GM23248 (cell line): ENCODE data around the gene ATF4. TPM values are rescaled to one million over a fixed set of nuclear protein-coding genes. Genes with fewer than 3 reads are reported as not detected.

ENCODE experiments used
- DNase-seq: peaks from one replicate; pipeline ENCODE4 v3.0.0-alpha.2; 2015
- H2AFZ ChIP-seq: fragments of 200-600 bp; sonication (generic); 2 replicates; pipeline ENCODE4 v1.6.1; 2016; ENCODE audit warnings: antibody characterized with exemption
- H3F3A ChIP-seq: fragments of 200-600 bp; sonication (generic); 2 replicates; pipeline ENCODE4 v1.6.1; 2016; ENCODE audit warnings: mild to moderate bottlenecking, antibody characterized with exemption, mixed run types; ENCODE audit not compliant: insufficient read depth
- H3K27ac ChIP-seq: fragments of 200-600 bp; sonication (generic); 2 replicates; pipeline ENCODE4 v1.5.1; 2016; ENCODE audit warnings: mild to moderate bottlenecking
- H3K27me3 ChIP-seq: fragments of 200-600 bp; sonication (generic); replicated peaks from 2 replicates; pipeline ENCODE4 v1.6.1; 2016; ENCODE audit warnings: mild to moderate bottlenecking; ENCODE audit not compliant: insufficient read depth
- H3K36me3 ChIP-seq: fragments of 200-600 bp; sonication (generic); 2 replicates; pipeline ENCODE4 v1.6.1; 2016; ENCODE audit warnings: low read depth, mild to moderate bottlenecking
- H3K4me1 ChIP-seq: fragments of 200-600 bp; sonication (generic); 2 replicates; pipeline ENCODE4 v1.6.1; 2016; ENCODE audit warnings: mild to moderate bottlenecking; ENCODE audit not compliant: insufficient read depth
- H3K4me2 ChIP-seq: fragments of 200-600 bp; sonication (generic); one replicate; pipeline ENCODE4 v1.6.1; 2016; ENCODE audit warnings: mild to moderate bottlenecking; ENCODE audit not compliant: unreplicated experiment
- H3K4me3 ChIP-seq: fragments of 200-600 bp; sonication (generic); 2 replicates; pipeline ENCODE4 v1.5.1; 2016; ENCODE audit warnings: mild to moderate bottlenecking
- H3K79me2 ChIP-seq: fragments of 200-600 bp; sonication (generic); 2 replicates; pipeline ENCODE4 v1.6.1; 2016; ENCODE audit warnings: mild to moderate bottlenecking; ENCODE audit not compliant: insufficient read depth
- H3K9ac ChIP-seq: fragments of 200-600 bp; sonication (generic); 2 replicates; pipeline ENCODE4 v1.6.1; 2016; ENCODE audit warnings: mild to moderate bottlenecking
- H3K9me2 ChIP-seq: fragments of 200-600 bp; sonication (generic); 2 replicates; pipeline ENCODE4 v1.6.1; 2016; ENCODE audit warnings: mixed run types, mild to moderate bottlenecking, moderate library complexity; ENCODE audit not compliant: insufficient read depth
- H3K9me3 ChIP-seq: fragments of 200-600 bp; sonication (generic); one replicate; pipeline ENCODE4 v1.6.1; 2017; ENCODE audit warnings: low read depth
- H4K20me1 ChIP-seq: fragments of 200-600 bp; sonication (generic); 2 replicates; pipeline ENCODE4 v1.6.0; 2016; ENCODE audit not compliant: insufficient read depth
- EZH2 ChIP-seq: fragments of 200-600 bp; sonication (generic); IDR thresholded peaks from 2 replicates; pipeline ENCODE4 v1.6.1; 2018; ENCODE audit warnings: antibody characterized with exemption, mild to moderate bottlenecking; ENCODE audit not compliant: insufficient read depth, poor library complexity, severe bottlenecking
- EZH2phosphoT487 ChIP-seq: fragments of 200-600 bp; sonication (generic); IDR thresholded peaks from 2 replicates; pipeline ENCODE4 v1.6.1; 2018; ENCODE audit warnings: antibody characterized with exemption, moderate library complexity, mild to moderate bottlenecking, low read depth; ENCODE audit not compliant: insufficient read depth
- WGBS, 2 experiments: methylation state at CpG; one replicate each; pipeline ENCODE4 v1.1.6; 2015 to 2017; ENCODE audit warnings: low lambda C conversion rate in 2 of 2, low coverage in 1 of 2; ENCODE audit errors: missing lambda C conversion rate in 2 of 2; 5-methylcytosine and 5-hydroxymethylcytosine counted together
- in situ Hi-C: fragments of 300-500 bp; cut with MboI; formaldehyde crosslinking; loops from 2 replicates; pipeline ENCODE4 v1.15.0; 2020
- polyA plus RNA-seq: library from polyadenylated mRNA; unstranded; fragments of >200 nt; fragmentation: Nextera tagmentation; extraction: Ambion mirVana; gene quantifications from 2 replicates; pipeline ENCODE4 v1.2.1, GENCODE V29; 2016
- total RNA-seq: library from RNA; depleted of rRNA; stranded (reverse); fragments of >200 nt; shearing (Covaris generic); gene quantifications from 2 replicates; pipeline ENCODE4 v1.2.3, GENCODE V29; 2014; rRNA removed

ATF4 gene, protein sequence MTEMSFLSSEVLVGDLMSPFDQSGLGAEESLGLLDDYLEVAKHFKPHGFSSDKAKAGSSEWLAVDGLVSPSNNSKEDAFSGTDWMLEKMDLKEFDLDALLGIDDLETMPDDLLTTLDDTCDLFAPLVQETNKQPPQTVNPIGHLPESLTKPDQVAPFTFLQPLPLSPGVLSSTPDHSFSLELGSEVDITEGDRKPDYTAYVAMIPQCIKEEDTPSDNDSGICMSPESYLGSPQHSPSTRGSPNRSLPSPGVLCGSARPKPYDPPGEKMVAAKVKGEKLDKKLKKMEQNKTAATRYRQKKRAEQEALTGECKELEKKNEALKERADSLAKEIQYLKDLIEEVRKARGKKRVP
- 481 and 529 TPM in 2 replicates for total RNA-seq
- polyA plus RNA-seq, result 282 and 293 TPM in 2 replicates

GRCh38 chr22:39520226-39521105, at the start of gene ATF4:
Gene ATF4 (plus strand): TSS chr22:39520562. CDS start chr22:39521446, 884 bp downstream.
- Histone ChIP-seq H4K20me1 (peaks cover 14% of the 10 kb centered on the region; the same call in 1 of the 2 replicates), H3K27me3 (no peaks in the 10 kb centered on the region), H3K4me1 (peaks cover 20% of the 10 kb centered on the region), H3F3A (peaks cover 69% of the 10 kb centered on the region), H3K9me3 (no peaks in the 10 kb centered on the region), H3K27ac (peak within 1 kb of the TSS; percentile 96), H3K9me2 (no peaks in the 10 kb centered on the region), H3K9ac (peak within 1 kb of the TSS; percentile 99), H2AFZ (peak within 1 kb of the TSS; percentile 84), H3K36me3 (peaks cover 25% of the 10 kb centered on the region), H3K4me2 (peak within 1 kb of the TSS; percentile 99), H3K4me3 (peak within 1 kb of the TSS; percentile 86), H3K79me2 (peaks cover 66% of the 10 kb centered on the region)
- TF ChIP-seq EZH2phosphoT487, result no peak
- TF ChIP-seq EZH2, result no peak
- 0 to 1% methylated on average over 51 to 75 of the region's 86 CpGs for WGBS, 2 experiments
- in situ Hi-C loops, result no loop called here
- DNase-seq, result peak; percentile 92

DNA sequence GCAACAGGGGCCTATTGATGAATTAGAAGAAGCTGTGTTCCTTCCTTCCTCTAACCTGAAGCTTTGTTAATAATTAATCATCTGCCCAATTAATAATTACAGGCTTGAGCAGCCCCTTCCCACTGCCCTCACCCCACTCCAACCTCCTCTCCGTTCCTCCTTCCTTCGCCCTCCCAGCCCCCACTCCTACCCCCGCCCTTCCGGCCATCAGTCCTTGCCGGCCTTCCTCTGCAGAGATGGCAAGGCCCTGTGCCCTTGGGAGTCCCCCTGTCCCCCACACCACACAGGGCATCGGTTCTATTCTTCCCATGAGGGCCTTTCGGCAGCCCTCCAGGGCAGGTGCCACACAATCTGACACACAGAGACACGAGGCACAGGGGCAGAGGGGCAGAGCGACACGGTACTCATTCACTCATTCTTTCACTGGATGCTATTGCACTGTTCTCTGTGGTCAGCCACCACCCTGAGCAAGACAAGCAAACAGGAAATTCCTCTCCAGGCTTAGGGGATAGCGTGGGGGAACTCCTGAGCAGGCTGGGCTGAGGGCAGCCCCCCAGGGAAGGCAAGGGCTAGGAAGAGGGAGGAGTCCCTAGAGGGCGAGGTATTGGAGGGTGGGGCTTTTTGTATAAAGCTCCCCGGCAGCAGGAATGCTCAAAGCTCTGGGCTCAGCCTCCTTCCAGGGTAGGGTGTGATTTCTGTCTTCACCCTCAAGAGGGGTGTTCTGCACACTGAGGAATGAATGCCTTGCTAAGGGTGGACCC, 48.8 kb upstream of the ATF4 start:
- TF ChIP-seq EZH2 (no peak), EZH2phosphoT487 (no peak)
- Histone ChIP-seq H3K4me3 (no peak overlapping the region), H3K4me1 (peaks cover 20% of the 10 kb centered on the region), H3K9me2 (no peaks in the 10 kb centered on the region), H3K4me2 (peak overlapping the region; percentile 18), H3F3A (no peaks in the 10 kb centered on the region), H3K9me3 (no peaks in the 10 kb centered on the region), H3K27me3 (no peaks in the 10 kb centered on the region), H3K79me2 (no peaks in the 10 kb centered on the region), H3K9ac (no peak overlapping the region), H3K36me3 (no peaks in the 10 kb centered on the region), H4K20me1 (no peaks in the 10 kb centered on the region), H3K27ac (no peak overlapping the region), H2AFZ (no peak overlapping the region)
- in situ Hi-C loops, result no loop called here
- DNase-seq, result peak; percentile 48
- WGBS, 2 experiments, result 51 to 56% methylated on average over 10 to 13 of the region's 13 CpGs

- Histone ChIP-seq H3K9me3 (no peaks in the 10 kb centered on the region), H2AFZ (no peak overlapping the region), H3K4me2 (no peak overlapping the region), H3K79me2 (no peaks in the 10 kb centered on the region), H3K36me3 (no peaks in the 10 kb centered on the region), H3K27me3 (no peaks in the 10 kb centered on the region), H4K20me1 (no peaks in the 10 kb centered on the region), H3K9me2 (no peaks in the 10 kb centered on the region), H3K9ac (no peak overlapping the region), H3F3A (no peaks in the 10 kb centered on the region), H3K27ac (no peak overlapping the region), H3K4me3 (no peak overlapping the region), H3K4me1 (peaks cover 20% of the 10 kb centered on the region)
- 77 to 81% methylated on average over 19 of the region's 19 CpGs for WGBS, 2 experiments
- in situ Hi-C loops, result no loop called here
- no peak for DNase-seq
- TF ChIP-seq EZH2phosphoT487, result no peak
- no peak for TF ChIP-seq EZH2
Observed at GRCh38 chr22:39472570-39473556, 47.5 kb upstream of the ATF4 start.
